Measurements from ENCODE around the gene C22orf23.

C22orf23 gene

GRCh38 chr22:37917874-37918548 is 35.4 kb downstream of the C22orf23 start:
- no peak for TF ChIP-seq CTCF (conservative IDR thresholded peaks at IDR 0.05; ENCODE audit: low read depth, low read length)
- no peak for DNase-seq (ENCODE audit: low read depth)
- H3K4me3 ChIP-seq (ENCODE audit: low read depth, low read length): no peak overlapping the region

DNA sequence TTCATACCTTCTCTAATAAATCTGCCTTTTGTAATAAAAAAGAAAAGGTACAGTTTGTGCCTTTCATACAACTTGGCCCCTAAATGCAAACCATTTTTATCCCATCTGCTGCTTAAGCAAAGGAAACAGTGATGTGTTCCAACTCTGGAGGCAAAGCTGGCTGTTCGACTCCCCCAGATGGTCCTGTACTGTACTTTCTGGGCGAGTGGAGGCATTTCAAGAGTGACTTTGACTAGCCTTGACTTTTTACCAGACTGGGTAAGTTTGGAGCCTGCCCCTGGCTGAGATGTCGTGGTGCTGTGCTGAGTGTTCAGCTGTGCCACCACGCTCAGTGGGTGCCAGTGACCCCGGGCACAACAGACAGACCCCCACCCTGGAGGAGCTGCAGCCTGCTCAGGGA is 37.1 kb downstream of the C22orf23 start:
- TF ChIP-seq CTCF (conservative IDR thresholded peaks at IDR 0.05; ENCODE audit: low read depth, low read length): no peak
- no peak for DNase-seq (ENCODE audit: low read depth)
- no peak overlapping the region for H3K4me3 ChIP-seq (ENCODE audit: low read depth, low read length)

DNA sequence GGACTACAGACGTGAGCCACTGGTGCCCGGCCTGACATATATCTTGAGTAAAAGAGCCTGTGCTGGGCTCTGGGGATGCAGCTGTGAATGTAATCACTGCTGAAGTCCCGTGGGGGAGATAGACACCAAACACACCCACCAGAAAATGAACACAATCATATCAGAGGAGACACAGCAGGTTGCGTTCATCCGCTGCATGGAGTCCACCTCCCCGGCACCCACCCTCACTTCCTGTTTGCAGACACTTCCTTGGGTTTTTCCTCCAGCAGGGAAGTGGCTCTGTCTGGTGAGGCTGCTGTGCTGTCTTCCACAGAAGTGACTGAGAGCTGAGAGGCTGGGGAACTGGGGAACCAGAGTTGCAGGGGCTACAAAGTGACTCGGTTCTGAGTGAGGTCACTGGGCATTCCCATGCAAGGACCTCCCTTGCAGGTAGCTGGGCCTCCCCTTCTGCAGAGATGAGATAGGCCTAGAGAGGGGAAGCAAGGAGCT is 40.1 kb downstream of the C22orf23 start:
- DNase-seq (ENCODE audit: low read depth): no peak
- no peak for TF ChIP-seq CTCF (conservative IDR thresholded peaks at IDR 0.05; ENCODE audit: low read depth, low read length)
- H3K4me3 ChIP-seq (ENCODE audit: low read depth, low read length): no peak overlapping the region

- no peak for DNase-seq (ENCODE audit: low read depth)
- no peak for TF ChIP-seq CTCF (conservative IDR thresholded peaks at IDR 0.05; ENCODE audit: low read depth, low read length)
- no peak overlapping the region for H3K4me3 ChIP-seq (ENCODE audit: low read depth, low read length)
Measured at GRCh38 chr22:37912171-37912570, 41.2 kb downstream of the C22orf23 start.

DNA sequence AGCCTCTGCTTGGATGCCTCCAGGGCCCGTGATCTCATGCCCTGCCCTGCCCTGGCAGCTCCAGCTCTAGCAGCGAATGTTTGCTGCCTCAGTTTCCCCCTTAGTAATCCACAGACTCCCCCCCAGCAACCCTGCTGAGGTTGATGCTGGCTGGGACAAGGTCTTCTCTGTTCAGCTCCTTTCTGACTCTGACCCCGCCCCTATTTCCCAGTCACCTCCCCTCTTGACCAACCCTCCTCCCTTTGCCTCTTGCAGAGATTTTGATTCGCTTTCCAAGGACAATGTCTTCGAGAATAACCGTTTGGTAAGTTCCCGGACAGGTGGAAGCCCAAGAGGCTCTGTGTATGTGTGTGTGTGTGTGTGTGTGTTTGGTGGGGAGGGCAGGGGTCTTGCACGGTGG is 41.7 kb downstream of the C22orf23 start:
- no peak for DNase-seq (ENCODE audit: low read depth)
- no peak overlapping the region for H3K4me3 ChIP-seq (ENCODE audit: low read depth, low read length)
- TF ChIP-seq CTCF (conservative IDR thresholded peaks at IDR 0.05; ENCODE audit: low read depth, low read length): no peak

- DNase-seq (ENCODE audit: low read depth): no peak
- TF ChIP-seq CTCF (conservative IDR thresholded peaks at IDR 0.05; ENCODE audit: low read depth, low read length): no peak
- H3K4me3 ChIP-seq (ENCODE audit: low read depth, low read length): no peak overlapping the region
Measured at GRCh38 chr22:37910890-37911672, 42.3 kb downstream of the C22orf23 start.

Measured in choroid plexus epithelial cell (primary cell).